Ammon's horn (tissue), 1 donor: ENCODE data around the gene PAWR.
"Not testable (repeated sequence)": the region's sequence is repeated elsewhere in the genome, so short reads cannot be mapped to it uniquely, and the experiment has no call there.

Experiments used
- DNase-seq: peaks from one replicate; pipeline ENCODE4 v3.0.0-alpha.2; 2016; ENCODE audit warnings: low spot score

PAWR gene

GRCh38 chr12:79646843-79647242 is 43.9 kb downstream of the PAWR start:
- DNase-seq, result not testable (repeated sequence)

GRCh38 chr12:79645235-79645630 is 45.5 kb downstream of the PAWR start:
- DNase-seq, result no peak

- no peak for DNase-seq
These were observed 46.2 kb downstream of the PAWR start for GRCh38 chr12:79644274-79645234.

- no peak for DNase-seq
These were observed 46.9 kb downstream of the PAWR start for GRCh38 chr12:79643821-79644220.

GRCh38 chr12:79638490-79638889 is 52.3 kb downstream of the PAWR start:
- DNase-seq, result no peak

GRCh38 chr12:79637093-79637492 is 53.7 kb downstream of the PAWR start:
- DNase-seq, result no peak

- no peak for DNase-seq
These were observed 55.1 kb downstream of the PAWR start for GRCh38 chr12:79635676-79636075.

GRCh38 chr12:79634957-79635471 is 55.8 kb downstream of the PAWR start:
- DNase-seq, result no peak

GRCh38 chr12:79629561-79629960 is 61.2 kb downstream of the PAWR start:
- DNase-seq, result no peak

- DNase-seq, result not testable (repeated sequence)
These were observed 64.0 kb downstream of the PAWR start for GRCh38 chr12:79626735-79627134.

GRCh38 chr12:79624378-79624777 is 66.4 kb downstream of the PAWR start:
- no peak for DNase-seq

GRCh38 chr12:79619872-79620562 is 70.7 kb downstream of the PAWR start:
- DNase-seq, result no peak

GRCh38 chr12:79618848-79619404 is 71.8 kb downstream of the PAWR start:
- DNase-seq, result no peak

GRCh38 chr12:79617696-79618095 is 73.1 kb downstream of the PAWR start:
- no peak for DNase-seq

GRCh38 chr12:79615596-79616560 is 74.9 kb downstream of the PAWR start:
- no peak for DNase-seq

- DNase-seq, result no peak
These were observed 76.0 kb downstream of the PAWR start for GRCh38 chr12:79614730-79615129.

- no peak for DNase-seq
These were observed 88.9 kb downstream of the PAWR start for GRCh38 chr12:79601908-79602307.

- DNase-seq, result no peak
These were observed 92.9 kb downstream of the PAWR start for GRCh38 chr12:79597910-79598309.

GRCh38 chr12:79596719-79597350 is 93.9 kb downstream of the PAWR start:
- DNase-seq, result no peak

- no peak for DNase-seq
These were observed 95.5 kb downstream of the PAWR start for GRCh38 chr12:79595273-79595672.

GRCh38 chr12:79592865-79593264 is 97.9 kb downstream of the PAWR start:
- no peak for DNase-seq
